ENCODE measurements around the gene MED15. TPM values are rescaled to one million over a fixed set of nuclear protein-coding genes. Genes with fewer than 3 reads are reported as not detected.

The MED15 gene
- total and polyA plus RNA-seq, 3 donors from 2014 or later = 71.0 to 101 (median 81.6) TPM

DNA sequence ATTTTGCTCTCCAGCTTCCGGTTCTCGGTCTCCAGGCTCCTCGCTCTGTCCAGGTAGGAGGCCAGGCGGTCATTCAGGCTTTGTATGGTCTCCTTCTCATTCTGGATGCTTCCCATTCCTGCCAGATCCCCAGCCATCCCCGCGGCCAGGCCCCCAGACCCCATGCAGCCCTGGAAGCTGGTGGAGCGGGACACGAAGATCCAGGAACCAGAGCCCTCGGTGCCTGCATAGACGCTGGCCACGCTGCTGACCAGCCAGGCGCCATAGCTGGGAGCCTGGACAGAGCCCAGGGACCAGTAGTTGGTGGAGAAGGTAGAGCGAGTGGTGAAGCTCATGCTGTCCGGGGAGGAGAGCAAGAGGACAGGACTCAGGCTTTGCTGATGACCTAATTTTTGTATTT lies 23.6 kb upstream of the MED15 start:
- no peak for DNase-seq
- no peak overlapping the region for H3K4me3 ChIP-seq
- H3K27me3 ChIP-seq = no peaks in the 10 kb centered on the region
- no peak overlapping the region for H3K27ac ChIP-seq
- no peaks in the 10 kb centered on the region for H3K36me3 ChIP-seq (ENCODE audit: low read depth, missing control alignments)
- intact Hi-C loops (cut with DNase I; ENCODE audit: low total_unique reads) = no loop called here
- H3K4me1 ChIP-seq = no peaks in the 10 kb centered on the region
- TF ChIP-seq, protein P1, sequence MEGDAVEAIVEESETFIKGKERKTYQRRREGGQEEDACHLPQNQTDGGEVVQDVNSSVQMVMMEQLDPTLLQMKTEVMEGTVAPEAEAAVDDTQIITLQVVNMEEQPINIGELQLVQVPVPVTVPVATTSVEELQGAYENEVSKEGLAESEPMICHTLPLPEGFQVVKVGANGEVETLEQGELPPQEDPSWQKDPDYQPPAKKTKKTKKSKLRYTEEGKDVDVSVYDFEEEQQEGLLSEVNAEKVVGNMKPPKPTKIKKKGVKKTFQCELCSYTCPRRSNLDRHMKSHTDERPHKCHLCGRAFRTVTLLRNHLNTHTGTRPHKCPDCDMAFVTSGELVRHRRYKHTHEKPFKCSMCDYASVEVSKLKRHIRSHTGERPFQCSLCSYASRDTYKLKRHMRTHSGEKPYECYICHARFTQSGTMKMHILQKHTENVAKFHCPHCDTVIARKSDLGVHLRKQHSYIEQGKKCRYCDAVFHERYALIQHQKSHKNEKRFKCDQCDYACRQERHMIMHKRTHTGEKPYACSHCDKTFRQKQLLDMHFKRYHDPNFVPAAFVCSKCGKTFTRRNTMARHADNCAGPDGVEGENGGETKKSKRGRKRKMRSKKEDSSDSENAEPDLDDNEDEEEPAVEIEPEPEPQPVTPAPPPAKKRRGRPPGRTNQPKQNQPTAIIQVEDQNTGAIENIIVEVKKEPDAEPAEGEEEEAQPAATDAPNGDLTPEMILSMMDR (IDR thresholded peaks at IDR 0.05) = no peak
- TF ChIP-seq POLR2A (IDR thresholded peaks at IDR 0.05) = no peak
- 98% methylated on average over 10 to 14 of the region's 14 CpGs for WGBS, 2 donors
- H3K9me3 ChIP-seq = no peaks in the 10 kb centered on the region

DNA sequence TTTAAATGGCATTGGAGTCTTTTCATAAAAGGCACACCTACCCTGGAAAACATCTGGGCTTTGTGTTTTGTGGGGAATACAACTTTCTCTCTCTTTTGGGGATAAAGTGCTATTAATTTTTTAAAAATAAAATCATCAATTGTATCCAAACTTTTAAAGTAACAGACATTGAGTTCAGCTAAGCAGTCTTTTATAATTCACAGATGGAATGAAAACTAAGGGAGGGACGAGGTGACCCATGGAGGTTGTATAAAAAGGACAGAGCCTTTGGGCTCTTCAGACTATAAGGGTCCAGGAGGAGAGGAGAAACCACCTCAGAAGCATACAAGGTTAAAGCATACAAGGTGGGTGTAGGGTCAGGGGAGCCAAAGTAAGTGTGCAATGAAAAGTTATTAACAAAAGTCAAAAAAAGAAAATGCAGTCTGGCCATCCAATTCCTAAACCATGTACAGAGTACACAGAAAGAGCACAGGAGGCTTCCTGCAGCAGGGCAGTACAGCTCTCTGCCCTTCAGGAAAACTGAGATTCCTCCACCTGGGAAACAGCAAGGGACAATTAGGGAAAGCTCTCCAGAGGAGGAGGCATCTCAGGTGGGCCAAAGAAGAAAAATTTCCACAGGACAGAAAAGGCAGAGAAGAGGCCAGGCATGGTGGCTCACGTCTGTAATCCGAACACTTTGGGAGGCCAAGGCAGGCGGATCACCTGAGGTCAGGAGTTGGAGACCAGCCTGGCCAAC lies 22.3 kb upstream of the MED15 start:
- no peak for TF ChIP-seq POLR2A (IDR thresholded peaks at IDR 0.05)
- TF ChIP-seq, protein P1 (IDR thresholded peaks at IDR 0.05) = no peak
- Histone ChIP-seq H3K9me3 (no peaks in the 10 kb centered on the region), H3K27me3 (no peaks in the 10 kb centered on the region), H3K4me1 (no peaks in the 10 kb centered on the region), H3K4me3 (no peak overlapping the region), H3K27ac (no peak overlapping the region), H3K36me3 (ENCODE audit: low read depth, missing control alignments) (no peaks in the 10 kb centered on the region)
- intact Hi-C loops (cut with DNase I; ENCODE audit: low total_unique reads) = no loop called here
- no peak for DNase-seq
- WGBS, 2 donors = 85 to 91% methylated on average over 4 of the region's 4 CpGs

DNA sequence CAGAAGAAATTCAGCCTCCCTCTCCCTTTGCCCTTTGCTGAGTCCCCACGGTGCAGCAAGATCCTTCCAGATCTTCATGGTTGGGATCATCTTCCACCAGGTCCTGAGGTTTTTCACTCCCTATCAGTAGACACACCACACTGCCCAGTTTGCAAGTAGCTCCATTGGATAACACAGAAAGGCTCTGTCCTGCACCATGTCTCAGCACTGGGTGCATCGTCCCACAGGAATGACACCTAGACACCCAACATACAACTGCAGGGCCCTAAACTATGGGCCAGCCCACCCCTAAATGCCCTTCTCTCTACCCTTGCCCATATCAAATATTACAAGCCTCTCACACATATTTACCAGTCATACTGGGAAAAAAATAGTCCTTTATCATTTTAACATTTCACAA lies 21.2 kb upstream of the MED15 start:
- Histone ChIP-seq H3K27ac (no peak overlapping the region), H3K27me3 (no peaks in the 10 kb centered on the region), H3K4me3 (no peak overlapping the region), H3K4me1 (no peaks in the 10 kb centered on the region), H3K9me3 (no peaks in the 10 kb centered on the region), H3K36me3 (ENCODE audit: low read depth, missing control alignments) (no peaks in the 10 kb centered on the region)
- TF ChIP-seq, protein P1 (IDR thresholded peaks at IDR 0.05) = no peak
- TF ChIP-seq POLR2A (IDR thresholded peaks at IDR 0.05) = no peak
- no peak for DNase-seq
- 96 to 97% methylated on average over 2 of the region's 2 CpGs for WGBS, 2 donors
- intact Hi-C loops (cut with DNase I; ENCODE audit: low total_unique reads) = no loop called here

DNA sequence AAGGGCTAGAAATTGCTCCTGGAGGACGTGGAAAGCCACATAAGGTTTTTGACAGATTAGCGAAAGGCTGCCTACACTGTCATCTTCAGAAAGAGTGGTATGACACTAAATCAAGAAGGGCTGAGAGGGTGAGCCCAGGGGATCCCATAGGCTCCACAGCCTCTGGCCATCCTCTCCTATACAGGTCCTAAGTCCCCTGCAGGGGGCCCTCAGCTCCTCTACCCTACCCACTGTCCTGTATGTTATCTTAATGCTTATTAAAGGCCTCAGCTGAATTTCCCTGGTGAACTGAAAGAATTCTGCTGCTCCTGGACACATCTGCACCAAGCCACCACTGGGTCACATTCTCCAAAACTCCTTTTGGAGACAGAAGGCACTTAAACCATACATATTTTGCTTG lies 19.7 kb upstream of the MED15 start:
- intact Hi-C loops (cut with DNase I; ENCODE audit: low total_unique reads) = no loop called here
- no peak for TF ChIP-seq POLR2A (IDR thresholded peaks at IDR 0.05)
- TF ChIP-seq, protein P1 (IDR thresholded peaks at IDR 0.05) = no peak
- DNase-seq = no peak
- H3K4me1 ChIP-seq = no peaks in the 10 kb centered on the region
- H3K4me3 ChIP-seq = no peak overlapping the region
- H3K27me3 ChIP-seq = no peaks in the 10 kb centered on the region
- no peaks in the 10 kb centered on the region for H3K36me3 ChIP-seq (ENCODE audit: low read depth, missing control alignments)
- WGBS, 2 donors = 100% methylated on average over 2 of the region's 2 CpGs
- no peaks in the 10 kb centered on the region for H3K9me3 ChIP-seq
- H3K27ac ChIP-seq = no peak overlapping the region

DNA sequence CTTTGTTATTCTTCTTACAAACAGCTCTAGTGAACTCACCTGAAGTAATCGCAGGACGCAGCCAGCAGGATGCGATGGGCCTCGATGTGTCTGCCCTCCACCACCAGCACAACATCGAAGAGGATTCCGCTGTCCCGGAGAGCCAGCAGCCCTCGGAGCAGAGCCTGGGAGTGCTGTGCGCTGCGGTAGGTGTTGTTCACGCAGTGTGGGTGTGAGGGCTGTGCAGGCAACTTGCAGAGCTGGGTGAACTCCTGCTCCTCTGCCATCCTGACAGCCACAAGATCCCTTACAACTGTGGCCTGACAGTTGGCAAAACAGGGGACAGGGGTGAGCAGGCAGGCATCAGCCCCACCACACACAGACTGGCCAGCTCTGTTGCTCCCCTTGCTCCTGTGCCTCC lies 18.5 kb upstream of the MED15 start:
- Histone ChIP-seq H3K27ac (no peak overlapping the region), H3K9me3 (no peaks in the 10 kb centered on the region), H3K4me1 (no peaks in the 10 kb centered on the region), H3K4me3 (no peak overlapping the region), H3K27me3 (no peaks in the 10 kb centered on the region), H3K36me3 (ENCODE audit: low read depth, missing control alignments) (no peaks in the 10 kb centered on the region)
- TF ChIP-seq, protein P1 (IDR thresholded peaks at IDR 0.05) = no peak
- no peak for TF ChIP-seq POLR2A (IDR thresholded peaks at IDR 0.05)
- intact Hi-C loops (cut with DNase I; ENCODE audit: low total_unique reads) = no loop called here
- 72 to 88% methylated on average over 4 to 11 of the region's 11 CpGs for WGBS, 2 donors
- no peak for DNase-seq
